HG03135 (cell line): ENCODE results near the gene AMIGO3.
A peak's percentile ranks its signal among the peaks of the same experiment; 100 is the strongest.

ENCODE experiments used
- ATAC-seq: cut with Tn5 transposase; IDR thresholded peaks from one replicate; pipeline ENCODE4 v1.9.1; 2021; ENCODE audit warnings: mild to moderate bottlenecking, moderate library complexity; ENCODE audit not compliant: unreplicated experiment

AMIGO3 gene

GRCh38 chr3:49725906-49726681 lies 6.6 kb upstream of the AMIGO3 start:
- ATAC-seq, result no peak

DNA sequence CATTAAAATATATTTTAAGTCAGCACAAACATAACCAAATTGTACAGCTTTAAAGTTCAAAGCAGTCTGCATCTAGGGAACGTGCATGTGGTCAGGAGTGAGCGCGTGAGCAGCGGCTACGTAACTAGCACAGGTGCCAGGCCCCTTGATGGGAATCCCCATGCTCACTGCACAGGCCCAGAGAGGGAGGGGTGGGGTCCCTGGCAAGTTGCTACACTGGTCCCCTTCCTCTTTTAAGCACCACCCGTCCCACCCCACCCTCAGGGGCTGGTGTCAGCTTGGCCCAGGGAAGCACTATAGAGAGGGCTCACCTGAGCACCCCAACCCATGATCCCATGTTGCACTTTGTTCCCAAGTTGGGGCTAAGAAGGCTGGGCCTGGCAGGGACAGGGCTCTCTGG lies 5.1 kb upstream of the AMIGO3 start:
- no peak for ATAC-seq

DNA sequence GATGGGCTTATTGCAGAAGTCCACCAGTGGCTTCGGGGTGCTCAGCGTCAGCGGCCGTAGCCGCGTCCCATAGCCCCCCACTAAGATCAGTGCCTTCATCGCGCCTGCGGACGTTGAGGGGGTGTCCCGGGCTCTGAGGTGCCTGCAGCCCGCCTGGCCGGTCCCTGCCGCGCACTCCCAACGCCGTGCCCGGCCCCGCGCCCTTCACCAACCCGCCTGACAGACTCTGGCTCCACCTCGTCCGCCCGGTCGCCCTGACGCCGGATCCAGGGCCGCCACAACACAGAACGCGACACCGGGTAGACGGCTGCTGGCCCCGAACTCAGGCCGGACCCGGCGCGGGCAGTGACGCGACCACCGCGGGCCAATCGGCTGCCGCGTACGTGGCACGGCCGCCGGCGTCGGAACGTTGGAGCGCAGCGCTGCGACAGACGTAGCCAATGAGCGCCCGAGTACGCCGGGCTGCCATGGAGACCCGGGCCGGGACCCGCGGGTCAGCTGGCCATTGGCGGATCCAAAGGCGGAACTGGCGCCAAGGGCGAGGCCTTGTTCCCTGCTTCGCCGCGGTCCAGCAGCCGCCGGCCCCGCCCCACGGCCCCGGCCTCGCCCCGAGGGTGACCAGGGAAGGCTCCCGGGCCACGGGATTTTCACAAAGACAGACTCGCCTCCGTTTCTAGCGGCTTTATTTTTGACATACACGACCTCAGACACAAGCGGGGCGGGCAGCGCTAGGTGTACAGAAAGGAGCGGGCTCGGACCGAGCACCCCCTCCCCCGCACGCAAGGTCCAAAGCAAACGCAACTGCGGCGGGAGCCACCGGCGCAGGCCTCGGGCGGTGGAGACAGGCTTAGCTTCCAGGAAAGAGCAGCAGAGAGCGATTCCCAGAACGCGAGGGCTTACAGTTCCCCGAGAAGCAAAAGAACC lies 4.4 kb upstream of the AMIGO3 start, which contains the start of gene GMPPB:
TSS of gene GMPPB (minus strand) at position 324 of the 924 bp plus-strand sequence. CDS start at position 99, 225 bp downstream.
- peak; percentile 72 for ATAC-seq

GRCh38 chr3:49723296-49723627 lies 3.8 kb upstream of the AMIGO3 start:
- ATAC-seq, result no peak

DNA sequence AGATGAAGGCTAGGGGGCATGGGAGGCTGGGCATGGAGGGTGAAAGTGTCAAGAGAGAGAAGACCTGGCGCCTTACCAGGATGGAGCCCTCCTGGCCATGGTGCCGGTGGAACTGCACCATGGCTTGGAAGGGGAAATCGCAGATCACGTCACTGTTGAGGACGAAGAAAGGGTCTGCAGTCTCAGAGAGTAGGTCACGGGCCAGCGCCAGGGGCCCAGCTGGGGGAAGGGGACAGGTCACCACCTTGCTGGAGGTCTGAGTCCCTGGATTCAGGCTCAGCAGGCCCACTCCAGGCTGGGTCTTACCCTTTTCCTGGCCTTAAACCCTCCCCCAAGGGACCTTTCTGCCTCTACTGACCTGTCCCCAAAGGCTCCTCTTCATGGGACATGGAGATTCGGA lies 3.4 kb upstream of the AMIGO3 start:
- no peak for ATAC-seq

DNA sequence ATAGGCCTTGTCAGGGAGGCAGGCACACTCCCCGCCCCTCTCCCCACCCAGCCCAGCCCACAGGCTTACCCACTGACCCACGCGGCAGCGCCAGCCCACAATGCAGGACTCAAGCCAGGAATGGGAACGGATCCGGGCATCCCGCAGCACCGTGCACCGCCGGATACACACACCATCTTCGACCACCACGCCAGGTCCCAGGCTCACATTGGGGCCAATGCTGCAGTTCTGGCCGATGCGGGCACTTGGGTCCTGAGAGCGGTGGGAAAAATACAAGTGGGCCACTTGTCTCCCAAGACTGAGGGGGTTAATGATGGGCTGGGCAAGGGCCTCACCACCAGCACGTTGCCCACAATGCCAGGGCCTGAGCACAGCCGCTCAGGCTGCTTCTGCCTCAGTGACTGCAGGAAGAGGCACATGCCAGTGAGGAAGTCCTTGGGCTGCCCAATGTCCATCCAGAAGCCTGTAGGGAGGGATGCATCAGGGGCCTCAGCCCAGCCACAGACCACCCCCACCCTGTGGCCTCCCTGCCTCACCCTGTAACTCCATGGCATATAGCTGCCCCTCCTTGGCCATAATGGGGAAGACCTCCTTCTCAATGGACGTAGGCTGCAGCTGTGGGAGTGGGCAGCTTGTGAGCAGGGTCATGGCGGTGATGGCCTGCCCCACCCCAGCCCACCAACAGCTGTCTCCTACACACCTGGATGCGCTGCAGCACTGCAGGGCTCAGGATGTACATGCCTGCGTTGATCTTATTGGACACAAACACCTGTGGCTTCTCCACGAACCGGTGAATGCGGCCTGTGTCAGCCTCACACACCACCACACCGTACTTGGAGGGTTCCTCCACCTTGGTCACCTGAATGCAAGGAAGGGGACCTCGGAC lies 2.7 kb upstream of the AMIGO3 start:
- ATAC-seq, result no peak

- ATAC-seq, result no peak
Measured at GRCh38 chr3:49721596-49721895, 2.1 kb upstream of the AMIGO3 start.

DNA sequence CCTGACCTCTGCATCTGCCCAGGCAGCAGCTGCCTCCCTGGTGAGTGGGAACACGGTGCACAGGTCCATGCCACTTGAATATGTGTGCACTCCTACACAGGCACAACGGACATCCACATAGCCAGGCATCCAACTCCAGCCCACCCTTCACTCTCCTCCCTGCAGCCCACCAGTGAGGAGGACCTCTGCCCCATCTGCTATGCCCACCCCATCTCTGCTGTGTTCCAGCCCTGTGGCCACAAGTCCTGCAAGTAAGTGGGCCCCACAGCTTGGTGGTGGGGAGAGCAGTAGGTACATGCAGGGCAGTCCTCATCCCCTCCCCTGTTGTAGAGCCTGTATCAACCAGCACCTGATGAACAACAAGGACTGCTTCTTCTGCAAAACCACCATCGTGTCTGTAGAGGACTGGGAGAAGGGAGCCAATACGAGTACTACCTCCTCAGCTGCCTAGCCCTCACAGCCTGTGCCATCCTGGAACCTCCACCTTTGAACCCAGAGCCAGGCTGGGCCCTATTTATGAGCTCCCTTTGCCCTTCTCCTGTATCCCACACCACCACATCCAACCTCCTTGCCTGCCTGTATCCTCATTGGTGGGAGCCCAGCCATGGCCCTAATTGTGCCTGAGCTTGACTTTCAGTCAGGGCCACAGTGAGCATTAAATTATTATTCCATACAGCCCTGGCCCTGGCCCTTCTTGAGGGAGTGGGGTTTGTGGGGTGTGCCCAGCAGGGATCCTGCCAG lies 1.5 kb upstream of the AMIGO3 start:
- ATAC-seq, result no peak

- no peak for ATAC-seq
Measured at GRCh38 chr3:49718858-49719213, 648 bp downstream of the AMIGO3 start.

DNA sequence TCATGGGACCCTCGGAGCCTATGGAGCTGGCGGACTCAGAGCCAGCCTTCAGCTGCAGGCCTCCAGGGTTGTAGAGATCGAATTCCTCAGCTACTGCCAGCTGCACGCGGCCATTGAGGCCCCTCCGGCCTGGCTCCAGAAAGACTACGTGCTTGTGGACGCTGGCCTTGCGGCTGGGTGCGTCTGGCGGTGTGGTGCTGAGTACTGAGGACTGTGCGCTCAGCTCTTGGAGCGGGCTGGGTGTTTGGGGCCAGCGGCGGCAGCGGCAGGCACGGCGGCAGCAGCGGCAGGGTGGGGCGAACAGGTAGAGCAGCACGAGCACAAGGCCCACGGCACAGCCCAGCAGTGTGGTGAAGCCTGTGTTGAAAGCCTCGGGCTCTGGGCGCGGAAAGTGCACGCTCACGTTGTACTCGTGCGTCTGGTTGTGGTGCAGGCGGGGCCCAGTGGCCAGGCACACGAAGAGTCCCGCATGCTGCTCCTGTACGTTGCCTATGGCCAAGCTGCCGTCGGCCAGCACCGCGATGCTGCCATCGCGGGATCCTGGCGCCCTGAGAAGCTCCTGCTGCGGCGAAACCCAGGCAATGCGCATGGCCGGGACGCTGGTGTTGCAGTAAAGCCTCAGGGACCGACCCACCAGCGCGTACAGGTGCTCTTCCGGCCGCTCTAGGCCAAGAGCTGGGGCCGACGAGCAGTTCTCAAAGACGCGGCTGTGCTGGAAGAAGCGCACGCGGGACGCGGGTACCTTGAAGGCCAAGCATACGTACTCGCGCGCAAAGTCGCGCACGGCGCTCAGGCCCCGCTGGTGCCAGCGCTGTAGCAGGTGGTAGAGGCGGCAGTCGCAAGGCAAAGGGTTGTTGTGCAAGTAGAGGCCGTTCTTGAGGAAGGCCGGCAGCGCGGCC lies 1.3 kb downstream of the AMIGO3 start:
- ATAC-seq, result no peak

- no peak for ATAC-seq
Measured at GRCh38 chr3:49717211-49717958, 2.1 kb downstream of the AMIGO3 start.

GRCh38 chr3:49716691-49717210 lies 2.7 kb downstream of the AMIGO3 start:
- no peak for ATAC-seq

DNA sequence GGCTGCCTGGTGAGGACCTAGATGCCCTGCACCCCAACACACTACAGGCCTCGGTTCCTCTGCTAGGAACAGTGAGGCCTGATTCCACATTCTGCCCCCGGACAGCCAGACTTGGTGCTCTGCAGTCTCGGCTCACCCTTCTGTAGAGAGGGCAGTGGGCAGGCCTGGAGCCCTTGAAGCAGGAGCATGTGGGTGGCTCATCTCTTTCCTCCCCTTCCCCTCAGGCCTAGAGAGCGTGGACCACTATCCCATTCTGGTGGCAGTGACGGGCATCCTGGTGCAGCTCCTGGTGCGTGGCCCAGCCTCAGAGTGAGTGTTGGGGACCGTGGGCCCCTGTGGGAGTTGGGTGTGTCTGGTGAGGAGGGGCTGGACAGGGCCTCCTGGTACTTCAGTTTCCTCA lies 3.3 kb downstream of the AMIGO3 start:
- ATAC-seq, result no peak

DNA sequence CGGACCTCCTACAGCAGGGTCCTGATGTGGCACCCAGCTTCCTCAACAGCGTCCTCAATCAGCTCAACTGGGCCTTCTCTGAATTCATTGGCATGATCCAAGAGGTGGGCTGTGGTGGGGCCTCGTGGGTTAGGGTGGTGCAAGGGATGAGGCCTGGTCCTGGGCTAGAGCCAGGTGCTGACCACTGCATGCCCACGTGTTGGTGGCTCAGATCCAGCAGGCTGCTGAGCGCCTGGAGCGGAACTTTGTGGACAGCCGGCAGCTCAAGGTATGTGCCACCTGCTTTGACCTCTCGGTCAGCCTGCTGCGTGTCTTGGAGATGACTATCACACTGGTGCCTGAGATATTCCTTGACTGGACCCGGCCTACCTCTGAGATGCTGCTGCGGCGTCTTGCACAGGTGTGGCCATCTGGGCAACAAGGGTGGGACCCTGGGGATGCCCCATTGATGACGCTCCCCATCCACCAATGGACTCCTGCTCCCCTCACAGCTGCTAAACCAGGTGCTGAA lies 3.8 kb downstream of the AMIGO3 start:
- ATAC-seq, result no peak

DNA sequence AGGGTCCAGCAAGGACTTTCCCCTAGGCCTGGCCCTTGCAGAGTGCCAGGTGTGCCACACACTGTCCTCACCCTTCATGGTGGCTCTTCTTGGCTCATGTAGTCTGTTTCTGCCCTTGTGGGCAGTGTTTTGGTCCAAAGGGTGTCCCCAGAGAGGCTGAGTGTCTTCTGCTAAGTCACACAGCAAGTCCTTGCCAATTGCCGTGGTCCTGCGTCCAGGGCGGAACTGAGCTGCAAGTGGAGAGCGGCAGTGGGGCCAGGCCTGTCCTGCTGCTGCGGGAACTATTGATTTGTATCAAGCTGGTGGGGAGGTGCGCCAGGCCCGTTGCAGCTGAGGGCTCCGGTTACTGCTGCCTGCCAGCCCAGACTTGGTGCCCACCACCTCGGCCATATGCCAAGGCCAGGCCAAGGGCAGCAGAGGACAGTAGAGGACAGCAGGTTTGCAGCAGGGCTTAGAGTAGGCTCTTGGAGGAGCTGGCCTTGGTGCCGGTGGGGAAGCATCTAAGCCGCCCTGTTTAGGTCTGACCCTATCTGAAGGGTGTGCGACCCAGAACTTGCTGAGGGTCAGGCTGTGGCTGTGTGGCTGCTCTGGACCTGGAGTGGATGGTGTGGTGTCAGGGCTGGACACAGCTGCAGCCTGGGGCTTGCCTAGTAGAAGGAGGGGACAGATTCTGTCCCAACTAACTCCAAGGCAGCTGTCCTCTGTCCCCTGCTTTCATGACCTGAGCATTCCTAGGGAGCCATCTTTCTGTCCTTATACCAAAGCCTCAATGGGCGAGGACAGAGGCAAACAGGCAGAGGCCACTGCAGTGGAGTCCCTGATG lies 4.5 kb downstream of the AMIGO3 start:
- no peak for ATAC-seq

DNA sequence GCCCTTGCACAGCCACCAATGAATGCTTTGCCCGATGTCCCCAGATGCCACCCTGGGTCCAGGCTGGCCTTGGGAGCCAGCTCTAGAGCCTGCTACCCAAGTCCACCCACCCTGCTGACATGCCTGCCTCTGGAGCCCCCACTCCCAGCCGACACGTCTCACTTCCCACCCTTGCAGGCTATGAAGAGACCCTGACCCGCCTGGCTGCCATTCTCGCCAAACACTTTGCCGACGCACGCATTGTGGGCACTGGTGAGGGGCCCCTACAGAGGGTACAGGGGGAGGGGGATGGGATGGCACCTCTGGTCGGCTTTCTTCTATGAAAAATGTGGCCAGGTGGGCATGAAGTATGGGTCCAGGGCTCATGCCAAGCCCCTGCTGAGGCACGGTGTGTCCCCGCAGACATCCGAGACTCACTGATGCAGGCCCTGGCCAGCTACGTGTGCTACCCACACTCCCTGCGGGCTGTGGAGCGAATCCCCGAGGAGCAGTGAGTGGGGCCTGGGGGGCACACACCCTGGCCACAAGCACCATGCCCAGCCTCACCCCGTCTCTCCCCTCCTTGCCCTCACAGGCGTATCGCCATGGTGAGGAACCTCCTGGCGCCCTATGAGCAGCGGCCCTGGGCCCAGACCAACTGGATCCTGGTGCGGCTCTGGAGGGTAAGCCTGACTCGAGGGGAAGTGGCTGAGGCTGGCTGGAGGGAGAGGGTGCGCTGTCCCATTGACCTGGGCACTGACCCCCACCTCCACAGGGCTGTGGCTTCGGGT lies 6.0 kb downstream of the AMIGO3 start:
- no peak for ATAC-seq
